GM12891 (cell line): ENCODE measurements around the gene ZNF879.

Experiments used
- POLR2A ChIP-seq: IDR thresholded peaks from 2 replicates; pipeline ENCODE4 v1.6.1; 2011; ENCODE audit warnings: low read depth, low read length, control low read depth
- POLR2AphosphoS5 ChIP-seq: IDR thresholded peaks from 2 replicates; pipeline ENCODE4 v1.6.1; 2011; ENCODE audit warnings: low read depth, low read length, control low read depth
- POU2F2 ChIP-seq: IDR thresholded peaks from 2 replicates; pipeline ENCODE4 v1.6.1; 2011; ENCODE audit warnings: low read depth, mild to moderate bottlenecking, control low read depth, low read length, moderate library complexity
- TAF1 ChIP-seq: IDR thresholded peaks from 2 replicates; pipeline ENCODE4 v1.6.1; 2011; ENCODE audit warnings: low read depth, low read length, control low read depth

- TF ChIP-seq POLR2AphosphoS5 (no peak), POU2F2 (no peak), POLR2A (no peak), TAF1 (no peak)
These were observed 31.3 kb downstream of the ZNF879 start for GRCh38 chr5:179054876-179055275.
